IPS-NIHi11 (cell line): ENCODE data around the gene STKLD1.

ENCODE experiments used
- DNase-seq: peaks from one replicate; pipeline ENCODE4 v3.0.0; 2012; ENCODE audit warnings: mixed read lengths, low spot score

STKLD1 gene

GRCh38 chr9:133417541-133418461, 41.6 kb downstream of the STKLD1 start, which contains the start of gene REXO4:
Gene REXO4 (minus strand): TSS chr9:133418010. CDS start chr9:133417844, 166 bp downstream.
- peak; percentile 85 for DNase-seq

GRCh38 chr9:133419005-133419404, 42.8 kb downstream of the STKLD1 start:
- no peak for DNase-seq

- no peak for DNase-seq
These were observed 44.2 kb downstream of the STKLD1 start for GRCh38 chr9:133420392-133420827.

GRCh38 chr9:133421615-133422542, 45.7 kb downstream of the STKLD1 start, which contains the start of gene ADAMTS13:
Gene ADAMTS13 (plus strand): TSS chr9:133422367. CDS start chr9:133422444, 77 bp downstream.
- DNase-seq: no peak

- no peak for DNase-seq
These were observed 47.0 kb downstream of the STKLD1 start for GRCh38 chr9:133423216-133423615.

GRCh38 chr9:133424187-133424586, 48.0 kb downstream of the STKLD1 start:
- DNase-seq: no peak

GRCh38 chr9:133425049-133425632, 49.0 kb downstream of the STKLD1 start:
- no peak for DNase-seq

GRCh38 chr9:133426011-133426410, 49.8 kb downstream of the STKLD1 start:
- no peak for DNase-seq

GRCh38 chr9:133427658-133428348, 51.6 kb downstream of the STKLD1 start:
- no peak for DNase-seq

GRCh38 chr9:133428617-133429101, 52.5 kb downstream of the STKLD1 start:
- peak; percentile 93 for DNase-seq

GRCh38 chr9:133429214-133429613, 53.0 kb downstream of the STKLD1 start:
- peak; percentile 79 for DNase-seq

GRCh38 chr9:133429641-133430161, 53.5 kb downstream of the STKLD1 start:
- peak; percentile 97 for DNase-seq

GRCh38 chr9:133430244-133430643, 54.1 kb downstream of the STKLD1 start:
- no peak for DNase-seq

- no peak for DNase-seq
These were observed 57.2 kb downstream of the STKLD1 start for GRCh38 chr9:133433351-133433843.

GRCh38 chr9:133436681-133437080, 60.5 kb downstream of the STKLD1 start:
- no peak for DNase-seq

- DNase-seq: peak; percentile 60
These were observed 61.8 kb downstream of the STKLD1 start for GRCh38 chr9:133437753-133438531.

GRCh38 chr9:133439337-133439736, 63.2 kb downstream of the STKLD1 start:
- no peak for DNase-seq

GRCh38 chr9:133440874-133441273, 64.7 kb downstream of the STKLD1 start:
- DNase-seq: no peak

GRCh38 chr9:133441571-133441970, 65.4 kb downstream of the STKLD1 start:
- DNase-seq: no peak

- DNase-seq: peak; percentile 50
These were observed 67.1 kb downstream of the STKLD1 start for GRCh38 chr9:133443248-133443647.
